OCI-LY3 (cell line): Measurements from ENCODE around the gene GEN1.

Experiments used
- H2AFZ ChIP-seq: fragments of 200-600, 300-600 bp; shearing (Covaris generic); 2 replicates; pipeline ENCODE4 v1.6.0; 2014; ENCODE audit warnings: antibody characterized with exemption, low read depth, low read length
- H3K27ac ChIP-seq: fragments of 200-600, 300-600 bp; sonication (generic); 2 replicates; pipeline ENCODE4 v1.5.1; 2014; ENCODE audit warnings: mild to moderate bottlenecking, low read length, moderate library complexity, mixed read lengths
- H3K27me3 ChIP-seq: fragments of 200-600, 300-600 bp; sonication (generic); 2 replicates; pipeline ENCODE4 v1.6.1; 2014; ENCODE audit warnings: low read depth, low read length, mixed read lengths
- H3K36me3 ChIP-seq: fragments of 200-600, 300-600 bp; sonication (generic); replicated peaks from 2 replicates; pipeline ENCODE3; 2014; ENCODE audit warnings: low read depth, low read length, mixed read lengths
- H3K4me1 ChIP-seq: fragments of 300-600, 200-600 bp; sonication (generic); 2 replicates; pipeline ENCODE4 v1.6.1; 2014; ENCODE audit warnings: low read length, mixed read lengths
- H3K4me2 ChIP-seq: fragments of 200-600, 300-600 bp; sonication (generic); 2 replicates; pipeline ENCODE4 v1.6.1; 2014; ENCODE audit warnings: low read length, mixed read lengths
- H3K4me3 ChIP-seq: fragments of 300-600, 200-600 bp; sonication (generic); 2 replicates; pipeline ENCODE4 v1.5.1; 2014; ENCODE audit warnings: antibody characterized with exemption, mild to moderate bottlenecking, low read length, moderate library complexity
- H3K79me2 ChIP-seq: fragments of 300-600, 200-600 bp; shearing (Covaris generic); 2 replicates; pipeline ENCODE4 v1.6.1; 2014; ENCODE audit warnings: mild to moderate bottlenecking, low read length, mixed read lengths
- H3K9ac ChIP-seq: fragments of 300-600, 200-600 bp; shearing (Covaris generic); 2 replicates; pipeline ENCODE4 v1.6.0; 2014; ENCODE audit warnings: mild to moderate bottlenecking, low read length, moderate library complexity
- H3K9me3 ChIP-seq: fragments of 200-600, 300-600 bp; shearing (Covaris generic); 2 replicates; pipeline ENCODE4 v1.6.1; 2014; ENCODE audit warnings: low read length, mixed read lengths; ENCODE audit not compliant: insufficient read depth
- H4K20me1 ChIP-seq: fragments of 200-600, 300-600 bp; sonication (generic); 2 replicates; pipeline ENCODE4 v1.6.1; 2016; ENCODE audit warnings: low read length, mixed read lengths; ENCODE audit not compliant: insufficient read depth
- CTCF ChIP-seq: fragments of 200-600, 300-600 bp; sonication (generic); IDR thresholded peaks from 2 replicates; pipeline ENCODE4 v1.5.1; 2014; ENCODE audit warnings: antibody characterized with exemption, low read length, low read depth
- EZH2phosphoT487 ChIP-seq: fragments of 200-600 bp; shearing (Covaris generic); IDR thresholded peaks from 2 replicates; pipeline ENCODE4 v1.6.1; 2018; ENCODE audit warnings: antibody characterized with exemption, mixed run types, low read depth

The GEN1 gene

GRCh38 chr2:17735864-17736263 is 18.1 kb upstream of the GEN1 start:
- peaks cover 62% of the 10 kb centered on the region for H3K36me3 ChIP-seq
- H3K4me3 ChIP-seq: no peak overlapping the region
- H3K27me3 ChIP-seq: no peaks in the 10 kb centered on the region
- no peaks in the 10 kb centered on the region for H4K20me1 ChIP-seq
- TF ChIP-seq EZH2phosphoT487 (no peak), CTCF (no peak)
- no peaks in the 10 kb centered on the region for H3K4me1 ChIP-seq
- H3K27ac ChIP-seq: no peak overlapping the region
- peaks cover 10% of the 10 kb centered on the region for H3K79me2 ChIP-seq
- H3K9ac ChIP-seq: no peak overlapping the region
- no peak overlapping the region for H2AFZ ChIP-seq
- H3K4me2 ChIP-seq: no peak overlapping the region
- H3K9me3 ChIP-seq: no peaks in the 10 kb centered on the region

- Histone ChIP-seq H3K9ac (no peak overlapping the region), H4K20me1 (no peaks in the 10 kb centered on the region), H3K4me1 (no peaks in the 10 kb centered on the region), H3K36me3 (peaks cover 59% of the 10 kb centered on the region), H3K27ac (no peak overlapping the region), H3K9me3 (no peaks in the 10 kb centered on the region), H3K79me2 (peaks cover 14% of the 10 kb centered on the region), H3K4me3 (no peak overlapping the region), H3K27me3 (no peaks in the 10 kb centered on the region), H3K4me2 (no peak overlapping the region), H2AFZ (no peak overlapping the region)
- TF ChIP-seq CTCF (no peak), EZH2phosphoT487 (no peak)
Observed at GRCh38 chr2:17736989-17737388, 16.9 kb upstream of the GEN1 start.

- Histone ChIP-seq H3K4me1 (no peaks in the 10 kb centered on the region), H3K27me3 (no peaks in the 10 kb centered on the region), H3K4me2 (no peak overlapping the region), H3K27ac (no peak overlapping the region), H3K9me3 (no peaks in the 10 kb centered on the region), H4K20me1 (no peaks in the 10 kb centered on the region), H3K36me3 (peaks cover 62% of the 10 kb centered on the region), H3K4me3 (no peak overlapping the region), H2AFZ (no peak overlapping the region), H3K9ac (no peak overlapping the region), H3K79me2 (peaks cover 30% of the 10 kb centered on the region)
- no peak for TF ChIP-seq CTCF
- no peak for TF ChIP-seq EZH2phosphoT487
Observed at GRCh38 chr2:17740203-17740602, 13.7 kb upstream of the GEN1 start.

GRCh38 chr2:17747684-17748452 is 6.1 kb upstream of the GEN1 start:
- peaks cover 23% of the 10 kb centered on the region for H3K4me1 ChIP-seq
- H3K4me2 ChIP-seq: no peak overlapping the region
- no peak overlapping the region for H2AFZ ChIP-seq
- H3K9me3 ChIP-seq: no peaks in the 10 kb centered on the region
- peaks cover 14% of the 10 kb centered on the region; the same call in 1 of the 2 replicates for H4K20me1 ChIP-seq
- H3K36me3 ChIP-seq: peaks cover 44% of the 10 kb centered on the region
- H3K27ac ChIP-seq: no peak overlapping the region
- H3K27me3 ChIP-seq: no peaks in the 10 kb centered on the region
- TF ChIP-seq CTCF (no peak), EZH2phosphoT487 (no peak)
- H3K4me3 ChIP-seq: no peak overlapping the region
- H3K9ac ChIP-seq: no peak overlapping the region
- peaks cover 81% of the 10 kb centered on the region for H3K79me2 ChIP-seq
